Esophagus muscularis mucosa (tissue), 4 donors: ENCODE data around the gene TOMM70. TPM values are rescaled to one million over a fixed set of nuclear protein-coding genes. Genes with fewer than 3 reads are reported as not detected.

Experiments
- DNase-seq: peaks from one replicate; pipeline ENCODE4 v3.0.0-alpha.2; 2017; ENCODE audit errors: extremely low spot score
- H3K27ac ChIP-seq, 4 donors: fragments of 200-600 bp; sonication (generic); replicated peaks in 1 of 4; 1 replicate in 3 of 4; 2 replicates in 1 of 4; pipeline ENCODE4 v1.5.1; 2016 to 2019; ENCODE audit warnings: mild to moderate bottlenecking in 1 of 4
- H3K27me3 ChIP-seq, 4 donors: fragments of 200-600 bp; sonication (generic); one replicate each; pipeline versions ENCODE4 v1.5.1 to v1.6.0; 2016 to 2019
- H3K36me3 ChIP-seq, 4 donors: fragments of 200-600 bp; sonication (generic); one replicate each; pipeline ENCODE4 v1.5.1; 2016 to 2019
- H3K4me1 ChIP-seq, 4 donors: fragments of 200-600 bp; sonication (generic); one replicate each; pipeline ENCODE4 v1.5.1; 2016 to 2019
- H3K4me3 ChIP-seq, 4 donors: fragments of 200-600 bp; sonication (generic); 1 replicate in 2 of 4; 2 replicates in 2 of 4; pipeline ENCODE4 v1.5.1; 2016 to 2019; ENCODE audit warnings: mild to moderate bottlenecking in 4 of 4, moderate library complexity in 1 of 4
- H3K9me3 ChIP-seq, 4 donors: fragments of 200-600 bp; sonication (generic); 1 replicate in 3 of 4; 2 replicates in 1 of 4; pipeline ENCODE4 v1.5.1; 2016 to 2019
- CTCF ChIP-seq, 3 experiments: fragments of 200-600 bp in 2 of 3; fragments of 450-650 bp in 1 of 3; sonication (generic) in 2 of 3; IDR thresholded peaks; one replicate each; pipeline ENCODE4 v1.5.1; 2017 to 2019; ENCODE audit warnings: antibody characterized with exemption in 3 of 3, mild to moderate bottlenecking in 2 of 3, moderate library complexity in 1 of 3
- EP300 ChIP-seq: sonication (generic); formaldehyde crosslinking; IDR thresholded peaks from one replicate; pipeline ENCODE4 v1.6.1; 2017; ENCODE audit warnings: antibody characterized with exemption
- POLR2A ChIP-seq: fragments of 450-650 bp; IDR thresholded peaks from one replicate; pipeline ENCODE4 v1.6.1; 2017; ENCODE audit warnings: antibody characterized with exemption, moderate library complexity, mild to moderate bottlenecking, low read depth
- POLR2AphosphoS5 ChIP-seq, 2 donors: sonication (generic); formaldehyde crosslinking; IDR thresholded peaks; one replicate each; pipeline ENCODE4 v1.6.1; 2017; ENCODE audit warnings: antibody characterized with exemption in 2 of 2
- WGBS: methylation state at CpG from one replicate; pipeline ENCODE4 v1.1.5; 2018; 5-methylcytosine and 5-hydroxymethylcytosine counted together
- intact Hi-C: fragments of 100-400 bp; cut with DNase I; formaldehyde crosslinking; loops from one replicate; pipeline ENCODE4 v1.15.1; 2023
- total RNA-seq, 4 donors: library from RNA; depleted of rRNA; stranded (reverse); fragments of >200 nt; gene quantifications; one replicate each; pipeline versions ENCODE4 v1.1.0 to v1.2.1, GENCODE V29; 2016

TOMM70 gene
- total RNA-seq, 4 donors from 2014 or later = 43.4 to 50.6 (median 46.4) TPM

GRCh38 chr3:100361897-100362296 lies 39.0 kb downstream of the TOMM70 start:
- peaks cover 7 to 95% (median 55%) of the 10 kb centered on the region in 4 donors for H3K36me3 ChIP-seq
- DNase-seq = no peak
- intact Hi-C loops = no loop called here
- no peaks in the 10 kb centered on the region for H3K4me1 ChIP-seq
- H3K4me3 ChIP-seq = no peak overlapping the region
- peaks cover 0 to 4% (median 0%) of the 10 kb centered on the region in 4 donors for H3K9me3 ChIP-seq
- H3K27me3 ChIP-seq = no peaks in the 10 kb centered on the region
- 74% methylated on average over 1 of the region's 1 CpG for WGBS
- no peak for TF ChIP-seq POLR2AphosphoS5 (IDR thresholded peaks at IDR 0.05)
- TF ChIP-seq CTCF (IDR thresholded peaks at IDR 0.05) = no peak
- no peak for TF ChIP-seq POLR2A
- no peak for TF ChIP-seq EP300
- no peak overlapping the region for H3K27ac ChIP-seq

- TF ChIP-seq POLR2AphosphoS5 (IDR thresholded peaks at IDR 0.05) = no peak
- TF ChIP-seq EP300 = no peak
- TF ChIP-seq POLR2A = no peak
- no peak for TF ChIP-seq CTCF (IDR thresholded peaks at IDR 0.05)
- intact Hi-C loops = no loop called here
- Histone ChIP-seq H3K27me3 (no peaks in the 10 kb centered on the region), H3K4me1 (no peaks in the 10 kb centered on the region), H3K27ac (no peak overlapping the region), H3K36me3 (peaks cover 9 to 91% (median 52%) of the 10 kb centered on the region in 4 donors), H3K9me3 (peaks cover 0 to 4% (median 0%) of the 10 kb centered on the region in 4 donors), H3K4me3 (no peak overlapping the region)
- WGBS = 91% methylated on average over 4 of the region's 4 CpGs
- DNase-seq = no peak
Observed at GRCh38 chr3:100360757-100361496, 40.0 kb downstream of the TOMM70 start.

DNA sequence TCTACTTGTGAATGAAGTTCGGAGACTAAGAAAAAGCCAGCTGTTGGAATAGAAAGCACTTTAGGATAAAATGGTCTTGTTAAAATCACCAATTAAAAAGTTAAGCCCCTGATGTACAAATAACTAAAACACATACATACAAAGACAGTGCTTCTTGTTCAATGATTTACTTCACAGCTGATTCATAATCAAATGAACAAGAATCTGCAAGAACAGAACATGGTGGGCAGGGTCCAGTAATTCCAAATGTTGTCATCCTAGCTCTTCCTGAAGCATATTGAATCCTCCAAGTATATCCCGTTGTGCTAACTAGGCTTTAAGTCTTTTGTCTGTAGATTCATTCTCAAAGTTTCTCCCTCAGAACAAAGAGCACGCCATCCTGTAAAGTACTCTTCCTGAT lies 41.9 kb downstream of the TOMM70 start:
- Histone ChIP-seq H3K9me3 (peaks cover 0 to 4% (median 0%) of the 10 kb centered on the region in 4 donors), H3K27me3 (no peaks in the 10 kb centered on the region), H3K27ac (no peak overlapping the region), H3K4me3 (no peak overlapping the region), H3K36me3 (peaks cover 13 to 91% (median 55%) of the 10 kb centered on the region in 4 donors), H3K4me1 (no peaks in the 10 kb centered on the region)
- no peak for DNase-seq
- intact Hi-C loops = no loop called here
- 100% methylated on average over 3 of the region's 3 CpGs for WGBS
- no peak for TF ChIP-seq EP300
- no peak for TF ChIP-seq POLR2A
- TF ChIP-seq POLR2AphosphoS5 (IDR thresholded peaks at IDR 0.05) = no peak
- TF ChIP-seq CTCF (IDR thresholded peaks at IDR 0.05) = no peak

DNA sequence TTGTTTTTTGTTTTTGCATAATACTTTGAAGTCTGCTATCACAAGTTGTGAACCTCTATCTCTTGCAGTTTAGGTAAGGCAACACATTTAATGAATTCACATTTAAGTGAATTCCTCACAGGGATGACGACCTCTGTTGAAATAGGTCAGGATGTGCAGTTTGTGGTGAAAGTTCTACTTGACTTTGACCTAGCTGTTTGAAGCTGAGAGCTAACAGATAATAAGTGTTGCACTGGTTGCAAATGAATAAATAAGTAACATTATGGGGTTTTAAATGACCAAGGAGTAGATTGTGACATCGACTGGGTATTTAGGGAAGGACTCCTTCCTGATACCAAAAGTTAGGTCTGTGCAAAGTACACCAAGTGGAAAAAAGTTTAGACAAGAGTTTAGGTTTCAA lies 42.5 kb downstream of the TOMM70 start:
- peaks cover 0 to 4% (median 0%) of the 10 kb centered on the region in 4 donors for H3K9me3 ChIP-seq
- H3K36me3 ChIP-seq = peaks cover 13 to 91% (median 53%) of the 10 kb centered on the region in 4 donors
- no peaks in the 10 kb centered on the region for H3K27me3 ChIP-seq
- H3K4me1 ChIP-seq = no peaks in the 10 kb centered on the region
- no peak for DNase-seq
- H3K4me3 ChIP-seq = no peak overlapping the region
- 98% methylated on average over 2 of the region's 2 CpGs for WGBS
- intact Hi-C loops = no loop called here
- TF ChIP-seq POLR2A = no peak
- TF ChIP-seq POLR2AphosphoS5 (IDR thresholded peaks at IDR 0.05) = no peak
- no peak overlapping the region for H3K27ac ChIP-seq

DNA sequence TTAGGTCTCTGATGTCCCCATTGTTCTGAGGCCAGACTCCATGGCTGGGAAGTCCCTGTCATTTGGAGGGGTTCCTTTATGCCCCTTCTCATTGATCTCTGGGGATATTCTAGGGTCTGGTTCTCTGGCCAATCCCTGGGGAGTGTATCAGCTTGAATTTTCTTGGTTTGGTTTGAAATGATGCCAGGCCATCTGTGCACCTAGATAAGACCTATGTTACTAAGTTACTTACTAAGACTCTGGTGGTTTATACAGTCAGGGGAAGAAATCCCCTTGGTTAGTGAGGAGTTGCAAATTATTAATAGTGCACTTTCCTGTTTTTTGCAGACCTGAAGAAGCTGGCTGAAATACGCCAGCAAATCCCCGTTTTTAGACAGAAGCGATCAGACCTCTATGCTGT lies 46.0 kb downstream of the TOMM70 start:
- H3K4me3 ChIP-seq = no peak overlapping the region
- H3K4me1 ChIP-seq = no peaks in the 10 kb centered on the region
- intact Hi-C loops = no loop called here
- H3K9me3 ChIP-seq = no peaks in the 10 kb centered on the region
- 100% methylated on average over 3 of the region's 3 CpGs for WGBS
- TF ChIP-seq POLR2A (no peak), POLR2AphosphoS5 (IDR thresholded peaks at IDR 0.05) (no peak), EP300 (no peak), CTCF (IDR thresholded peaks at IDR 0.05) (no peak)
- no peak overlapping the region for H3K27ac ChIP-seq
- no peaks in the 10 kb centered on the region for H3K27me3 ChIP-seq
- DNase-seq = no peak
- peaks cover 31 to 81% (median 61%) of the 10 kb centered on the region in 4 donors for H3K36me3 ChIP-seq
